ENCODE data around the gene SLC25A42.

- TF ChIP-seq CTCF (conservative IDR thresholded peaks at IDR 0.05; ENCODE audit: low read depth, low read length): no peak
- TF ChIP-seq EZH2phosphoT487 (IDR thresholded peaks at IDR 0.05; ENCODE audit: borderline replicate concordance, low read length): no peak
Observed at GRCh38 chr19:19059837-19060611, 3.8 kb upstream of the SLC25A42 start.
